D721Med (cell line): ENCODE results near the gene BCL6.

Experiments
- DNase-seq: peaks from one replicate; pipeline ENCODE4 v3.0.0; 2011; ENCODE audit warnings: low spot score; ENCODE audit not compliant: insufficient read length
- FAIRE-seq: peaks from 2 replicates; lab custom pipeline; 2011; peaks lifted over from hg19 to GRCh38; lab: Jason Lieb, UNC
- CTCF ChIP-seq: IDR thresholded peaks from 2 replicates; pipeline ENCODE4 v1.5.1; 2012; ENCODE audit warnings: mild to moderate bottlenecking, control low read depth; ENCODE audit not compliant: insufficient read depth; ENCODE audit errors: missing control alignments

The BCL6 gene

GRCh38 chr3:187783098-187783497, 37.8 kb upstream of the BCL6 start:
- FAIRE-seq (no peak), DNase-seq (no peak)
- no peak for TF ChIP-seq CTCF

GRCh38 chr3:187782006-187782405, 36.7 kb upstream of the BCL6 start:
- no peak for FAIRE-seq
- no peak for TF ChIP-seq CTCF

GRCh38 chr3:187781001-187781400, 35.7 kb upstream of the BCL6 start:
- DNase-seq (no peak), FAIRE-seq (no peak)
- TF ChIP-seq CTCF, result no peak

More at GRCh38 chr3:187782006-187782405, 36.7 kb upstream of the BCL6 start:
- DNase-seq, result no peak

GRCh38 chr3:187778726-187779125, 33.5 kb upstream of the BCL6 start:
- no peak for TF ChIP-seq CTCF
- no peak for DNase-seq
- FAIRE-seq, result no peak

- FAIRE-seq (no peak), DNase-seq (no peak)
- TF ChIP-seq CTCF, result no peak
Observed at GRCh38 chr3:187777331-187777941, 32.2 kb upstream of the BCL6 start.

- no peak for TF ChIP-seq CTCF
- DNase-seq (no peak), FAIRE-seq (no peak)
Observed at GRCh38 chr3:187775549-187775948, 30.3 kb upstream of the BCL6 start.

DNA sequence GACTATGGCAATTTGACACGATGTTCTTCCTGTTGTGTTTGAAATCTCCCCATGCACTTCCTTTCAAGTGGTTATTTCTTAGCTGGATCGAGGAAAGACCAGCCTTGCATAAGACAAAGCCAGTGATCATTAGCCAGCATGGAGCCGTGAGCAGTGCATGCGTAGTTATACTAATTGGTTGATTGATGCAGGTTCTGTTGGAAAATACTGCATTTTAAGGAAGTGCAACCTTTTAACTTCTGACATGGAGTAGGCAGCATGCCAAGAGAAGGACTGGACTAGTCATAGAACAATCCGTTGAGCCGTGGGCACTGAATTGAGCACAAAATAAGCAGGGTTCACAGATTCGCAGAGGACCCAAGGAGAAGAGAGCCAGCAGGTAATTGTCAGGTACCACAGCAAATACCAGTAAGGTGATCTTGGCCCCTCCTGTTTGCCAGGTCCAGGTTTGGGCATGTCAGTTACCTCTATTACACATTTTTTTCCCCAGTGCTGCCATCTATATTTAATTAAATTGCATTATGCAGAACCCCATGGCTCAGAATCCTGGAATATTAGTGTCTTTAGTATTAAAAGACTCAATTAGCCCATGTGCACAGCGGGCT, 29.0 kb upstream of the BCL6 start:
- DNase-seq, result no peak
- FAIRE-seq, result no peak
- no peak for TF ChIP-seq CTCF
